HUES48 (cell line): ENCODE results near the gene SPAG17.

Experiments used
- H3K27ac ChIP-seq: one replicate; pipeline ENCODE4 v1.7.0; 2013; ENCODE audit warnings: low read depth, low read length, inconsistent platforms
- H3K27me3 ChIP-seq: 2 replicates; pipeline ENCODE4 v1.6.1; 2013; ENCODE audit warnings: mild to moderate bottlenecking, low read length; ENCODE audit not compliant: control insufficient read depth, insufficient read depth
- H3K36me3 ChIP-seq: 2 replicates; pipeline ENCODE4 v1.6.1; 2013; ENCODE audit warnings: low read length; ENCODE audit not compliant: control insufficient read depth, insufficient read depth
- H3K4me1 ChIP-seq: 2 replicates; pipeline ENCODE4 v1.6.1; 2013; ENCODE audit warnings: mild to moderate bottlenecking, low read length; ENCODE audit not compliant: control insufficient read depth, insufficient read depth
- H3K4me3 ChIP-seq: 2 replicates; pipeline ENCODE4 v1.5.1; 2013; ENCODE audit warnings: mild to moderate bottlenecking, low read depth, low read length
- H3K9ac ChIP-seq: 2 replicates; pipeline ENCODE4 v1.6.1; 2013; ENCODE audit warnings: mild to moderate bottlenecking, low read depth, low read length, moderate library complexity
- H3K9me3 ChIP-seq: 2 replicates; pipeline ENCODE4 v1.6.1; 2013; ENCODE audit warnings: low read length; ENCODE audit not compliant: control insufficient read depth, insufficient read depth

Gene SPAG17

GRCh38 chr1:118169016-118169415 lies 16.0 kb downstream of the SPAG17 start:
- Histone ChIP-seq H3K27ac (no peak overlapping the region), H3K36me3 (no peaks in the 10 kb centered on the region), H3K4me1 (no peaks in the 10 kb centered on the region), H3K9me3 (no peaks in the 10 kb centered on the region), H3K4me3 (no peak overlapping the region), H3K9ac (no peak overlapping the region), H3K27me3 (no peaks in the 10 kb centered on the region)

- H3K36me3 ChIP-seq = no peaks in the 10 kb centered on the region
- H3K9ac ChIP-seq = no peak overlapping the region
- H3K27ac ChIP-seq = no peak overlapping the region
- no peaks in the 10 kb centered on the region for H3K27me3 ChIP-seq
- no peak overlapping the region for H3K4me3 ChIP-seq
- no peaks in the 10 kb centered on the region for H3K4me1 ChIP-seq
- no peaks in the 10 kb centered on the region for H3K9me3 ChIP-seq
These were observed 24.2 kb downstream of the SPAG17 start for GRCh38 chr1:118160806-118161205.

GRCh38 chr1:118159569-118159968 lies 25.5 kb downstream of the SPAG17 start:
- Histone ChIP-seq H3K4me1 (no peaks in the 10 kb centered on the region), H3K27me3 (no peaks in the 10 kb centered on the region), H3K36me3 (no peaks in the 10 kb centered on the region), H3K9me3 (no peaks in the 10 kb centered on the region), H3K4me3 (no peak overlapping the region), H3K27ac (no peak overlapping the region), H3K9ac (no peak overlapping the region)

DNA sequence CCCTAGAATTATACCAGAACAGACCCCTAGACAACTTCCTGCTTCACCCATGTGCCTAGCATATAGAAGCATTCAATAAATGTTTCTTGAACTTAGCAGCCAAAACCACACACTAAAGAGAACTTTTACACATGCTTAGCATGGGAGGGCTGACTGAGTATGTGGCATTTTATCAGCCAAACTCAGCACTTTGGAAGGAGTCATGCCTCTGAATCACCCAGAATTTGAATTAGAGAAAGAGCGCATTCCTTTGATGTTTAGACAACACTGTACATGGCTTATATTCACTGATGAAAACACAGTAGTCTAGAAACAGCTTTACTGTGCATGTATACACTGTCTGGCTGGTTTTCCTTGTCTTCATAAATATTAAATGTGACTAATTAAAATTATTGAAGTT lies 26.1 kb downstream of the SPAG17 start:
- Histone ChIP-seq H3K27me3 (no peaks in the 10 kb centered on the region), H3K9me3 (no peaks in the 10 kb centered on the region), H3K27ac (no peak overlapping the region), H3K4me1 (no peaks in the 10 kb centered on the region), H3K9ac (no peak overlapping the region), H3K36me3 (no peaks in the 10 kb centered on the region), H3K4me3 (no peak overlapping the region)

- Histone ChIP-seq H3K27ac (no peak overlapping the region), H3K9ac (no peak overlapping the region), H3K9me3 (no peaks in the 10 kb centered on the region), H3K4me3 (no peak overlapping the region), H3K27me3 (no peaks in the 10 kb centered on the region), H3K4me1 (no peaks in the 10 kb centered on the region), H3K36me3 (no peaks in the 10 kb centered on the region)
These were observed 27.5 kb downstream of the SPAG17 start for GRCh38 chr1:118157506-118157905.

DNA sequence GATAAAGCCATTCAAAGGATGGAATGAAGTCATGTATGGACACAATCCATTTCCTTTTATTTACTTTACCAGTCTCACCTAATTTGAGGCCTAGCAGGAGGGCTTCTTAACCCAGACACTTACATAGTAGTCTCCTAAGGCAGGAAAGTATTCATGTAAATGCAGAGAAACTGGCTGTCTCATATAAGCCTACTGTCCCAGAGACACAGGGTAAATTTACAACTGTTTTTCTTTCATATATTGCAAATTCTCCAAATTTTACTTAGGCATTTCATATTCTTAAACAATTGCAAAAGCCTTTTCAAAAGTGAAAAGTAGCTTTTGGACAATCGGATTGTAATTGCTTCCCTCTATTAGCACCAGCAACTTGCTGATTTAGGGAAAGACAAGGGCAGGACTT lies 29.9 kb downstream of the SPAG17 start:
- no peak overlapping the region for H3K27ac ChIP-seq
- H3K27me3 ChIP-seq = no peaks in the 10 kb centered on the region
- H3K4me1 ChIP-seq = peaks cover 4% of the 10 kb centered on the region; the same call in 1 of the 2 replicates
- H3K9ac ChIP-seq = no peak overlapping the region
- no peak overlapping the region for H3K4me3 ChIP-seq
- no peaks in the 10 kb centered on the region for H3K9me3 ChIP-seq
- H3K36me3 ChIP-seq = no peaks in the 10 kb centered on the region

DNA sequence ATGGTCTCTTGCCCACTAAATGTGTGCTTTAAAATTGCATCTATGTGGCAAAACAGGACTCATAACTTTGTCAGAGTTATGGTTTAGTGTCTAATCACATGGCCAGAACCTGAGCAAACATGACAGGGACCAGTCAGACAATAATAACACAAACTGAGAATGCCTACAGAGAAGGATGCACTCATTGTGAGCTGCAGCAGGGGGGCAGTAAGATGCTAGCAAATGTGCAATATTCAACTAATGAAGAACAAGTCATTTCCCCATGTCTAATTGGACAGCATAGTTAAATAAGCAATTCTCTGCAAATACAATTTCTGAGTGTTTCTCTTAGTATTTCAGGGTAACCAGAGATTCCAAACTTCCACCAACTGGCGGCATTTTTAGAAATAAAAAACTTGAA lies 30.8 kb downstream of the SPAG17 start:
- no peaks in the 10 kb centered on the region for H3K9me3 ChIP-seq
- H3K36me3 ChIP-seq = no peaks in the 10 kb centered on the region
- H3K27me3 ChIP-seq = no peaks in the 10 kb centered on the region
- no peak overlapping the region for H3K9ac ChIP-seq
- peaks cover 4% of the 10 kb centered on the region; the same call in 1 of the 2 replicates for H3K4me1 ChIP-seq
- H3K4me3 ChIP-seq = no peak overlapping the region
- no peak overlapping the region for H3K27ac ChIP-seq

- H3K4me3 ChIP-seq = no peak overlapping the region
- no peak overlapping the region for H3K27ac ChIP-seq
- H3K27me3 ChIP-seq = no peaks in the 10 kb centered on the region
- no peaks in the 10 kb centered on the region for H3K9me3 ChIP-seq
- peaks cover 4% of the 10 kb centered on the region; the same call in 1 of the 2 replicates for H3K4me1 ChIP-seq
- no peak overlapping the region for H3K9ac ChIP-seq
- H3K36me3 ChIP-seq = no peaks in the 10 kb centered on the region
These were observed 33.6 kb downstream of the SPAG17 start for GRCh38 chr1:118151312-118151937.

- Histone ChIP-seq H3K9me3 (no peaks in the 10 kb centered on the region), H3K27me3 (no peaks in the 10 kb centered on the region), H3K4me3 (no peak overlapping the region), H3K9ac (no peak overlapping the region), H3K4me1 (peaks cover 4% of the 10 kb centered on the region; the same call in 1 of the 2 replicates), H3K27ac (no peak overlapping the region), H3K36me3 (no peaks in the 10 kb centered on the region)
These were observed 35.2 kb downstream of the SPAG17 start for GRCh38 chr1:118149799-118150198.

DNA sequence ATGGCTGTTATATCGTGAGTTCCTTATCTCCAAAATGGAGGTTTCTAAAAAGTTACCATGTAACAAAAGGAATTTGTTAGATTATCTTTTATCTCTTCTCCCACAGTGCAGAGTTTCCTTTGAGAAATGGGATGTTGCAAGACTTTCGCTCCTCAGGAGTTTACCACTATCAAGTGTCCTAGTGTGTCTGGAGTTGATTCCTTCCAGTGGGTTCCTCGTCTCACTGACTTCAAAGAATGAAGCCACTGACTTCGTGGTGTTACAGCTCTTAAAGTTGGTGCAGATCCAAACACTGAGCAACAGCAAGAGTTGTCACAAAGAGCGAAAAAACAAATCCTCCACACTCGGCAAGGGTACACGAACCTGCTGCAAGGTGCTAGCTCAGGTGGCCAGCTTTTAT lies 37.0 kb downstream of the SPAG17 start:
- Histone ChIP-seq H3K27me3 (no peaks in the 10 kb centered on the region), H3K36me3 (no peaks in the 10 kb centered on the region), H3K4me3 (no peak overlapping the region), H3K9ac (no peak overlapping the region), H3K4me1 (peaks cover 12% of the 10 kb centered on the region), H3K9me3 (no peaks in the 10 kb centered on the region), H3K27ac (no peak overlapping the region)

- Histone ChIP-seq H3K9me3 (no peaks in the 10 kb centered on the region), H3K27ac (no peak overlapping the region), H3K27me3 (no peaks in the 10 kb centered on the region), H3K36me3 (no peaks in the 10 kb centered on the region), H3K9ac (no peak overlapping the region), H3K4me1 (peaks cover 12% of the 10 kb centered on the region), H3K4me3 (no peak overlapping the region)
These were observed 37.5 kb downstream of the SPAG17 start for GRCh38 chr1:118147522-118147921.
